GM11168 (cell line): ENCODE results near the gene SF3A2.

ENCODE experiments used
- in situ Hi-C: fragments of 300-500 bp; cut with MboI; formaldehyde crosslinking; loops from one replicate; pipeline ENCODE4 v1.12.0; 2022; ENCODE audit warnings: low sequenced_read_pairs; ENCODE audit not compliant: unreplicated experiment

Gene SF3A2

DNA sequence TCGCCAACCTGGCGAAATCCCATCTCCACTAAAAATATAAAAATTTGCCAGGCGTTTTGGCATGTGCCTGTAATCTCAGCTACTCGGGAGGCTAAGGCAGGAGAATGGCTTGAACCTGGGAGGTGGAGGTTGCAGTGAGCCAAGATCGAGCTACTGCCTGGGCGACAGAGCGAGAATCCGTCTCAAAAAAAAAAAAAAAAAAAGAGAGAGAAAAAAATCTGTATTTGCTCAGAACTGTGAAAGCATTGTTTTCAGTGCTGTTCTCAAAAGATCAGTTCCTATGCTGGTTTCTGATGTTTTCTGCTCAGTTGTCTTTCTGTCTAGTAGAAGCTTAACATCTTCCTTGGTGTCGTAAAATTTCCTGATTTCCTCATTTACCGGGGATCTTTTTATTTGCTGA is 2.5 kb downstream of the SF3A2 start:
- in situ Hi-C loops, result no loop called here

DNA sequence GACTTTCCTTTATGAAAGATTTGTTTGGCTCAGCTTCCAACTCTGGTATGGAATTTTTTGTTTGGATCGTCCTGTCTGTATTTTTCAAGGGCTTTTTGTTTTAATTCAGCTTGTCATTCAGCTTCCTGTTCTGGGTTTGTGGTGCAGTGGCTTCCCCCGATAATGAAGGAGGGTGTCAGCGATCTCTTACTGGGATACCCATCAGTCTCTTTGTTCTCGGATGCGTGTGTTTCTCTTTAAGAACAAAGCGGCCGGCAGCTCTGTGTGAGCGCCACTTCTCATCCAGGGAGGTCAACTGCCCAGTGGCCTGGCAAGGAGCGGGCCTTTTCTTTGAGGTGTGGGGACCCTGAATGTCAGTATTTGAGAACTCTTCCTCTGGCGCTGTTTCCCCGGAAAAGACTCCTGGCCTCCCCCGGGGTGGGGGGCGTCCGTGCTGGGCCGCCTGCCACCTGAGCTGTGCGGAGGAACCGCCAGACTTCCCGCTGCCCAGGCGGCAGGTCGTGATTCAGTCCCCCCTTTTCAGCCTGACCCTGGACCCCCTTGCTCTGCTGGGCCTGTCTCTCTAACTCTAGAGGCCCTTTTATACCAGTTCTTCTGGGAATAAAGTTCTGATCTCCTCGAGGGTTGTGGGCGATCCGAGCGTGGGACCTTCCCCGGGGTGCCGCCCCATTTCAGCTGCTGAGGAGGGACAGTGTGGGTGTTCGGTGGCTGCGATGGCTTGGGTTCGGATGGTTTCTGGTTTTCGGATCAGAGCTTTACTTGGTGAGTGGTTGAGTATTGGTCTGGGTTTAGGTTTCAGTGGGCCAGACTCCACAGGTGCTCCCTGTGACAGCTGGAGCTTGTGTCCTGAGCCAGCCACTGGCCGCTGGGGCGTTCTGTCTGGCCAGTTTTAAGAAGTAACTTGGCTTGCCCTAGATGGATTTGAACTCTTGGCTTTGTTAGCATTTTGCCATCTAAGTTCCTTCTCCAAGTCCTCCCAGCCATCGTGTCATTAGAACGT is 3.4 kb downstream of the SF3A2 start:
- in situ Hi-C loops, result no loop called here

DNA sequence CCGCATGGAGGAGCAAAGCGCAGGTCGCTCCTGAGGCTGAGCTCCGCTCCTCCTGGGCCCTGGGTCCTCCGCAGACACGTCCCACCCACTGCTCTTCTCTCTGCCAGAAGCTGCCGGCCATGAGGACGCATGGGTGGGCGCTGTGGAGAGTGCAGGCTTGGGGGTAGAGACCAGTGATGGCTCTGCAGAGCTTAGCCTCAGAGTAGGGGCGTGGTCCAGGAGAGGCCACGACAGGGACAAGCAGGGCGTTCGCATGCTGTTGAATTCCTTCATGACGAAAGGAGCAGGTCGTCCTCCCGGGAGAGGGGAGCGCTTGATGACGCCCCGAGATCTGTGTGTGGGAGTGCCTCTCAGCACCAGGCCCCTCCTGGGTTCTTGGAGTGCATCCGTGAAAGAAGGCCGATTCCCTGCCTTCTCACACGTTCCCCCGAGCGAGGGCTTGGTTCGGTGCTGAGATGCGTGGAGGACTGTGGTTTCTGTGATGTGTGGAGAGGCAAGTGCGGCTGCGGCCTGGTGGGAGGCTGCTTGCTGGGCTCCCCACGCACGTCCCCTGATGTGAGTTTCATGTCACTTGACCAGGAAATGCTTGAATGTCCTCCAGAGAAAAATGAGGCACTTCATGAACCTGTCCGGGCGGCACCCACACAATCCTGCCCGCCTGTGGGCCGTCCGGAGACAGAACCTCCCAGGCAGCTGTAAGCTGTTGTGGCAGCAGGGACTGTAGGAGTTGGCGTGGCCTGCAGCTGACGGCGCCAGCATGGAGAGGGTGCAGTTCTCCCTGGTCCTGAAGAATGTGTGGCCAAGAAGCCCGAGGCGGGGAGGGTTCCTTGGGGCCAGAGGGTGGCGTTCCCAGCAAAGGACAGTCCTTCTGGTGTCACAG is 4.5 kb downstream of the SF3A2 start:
- in situ Hi-C loops, result no loop called here

DNA sequence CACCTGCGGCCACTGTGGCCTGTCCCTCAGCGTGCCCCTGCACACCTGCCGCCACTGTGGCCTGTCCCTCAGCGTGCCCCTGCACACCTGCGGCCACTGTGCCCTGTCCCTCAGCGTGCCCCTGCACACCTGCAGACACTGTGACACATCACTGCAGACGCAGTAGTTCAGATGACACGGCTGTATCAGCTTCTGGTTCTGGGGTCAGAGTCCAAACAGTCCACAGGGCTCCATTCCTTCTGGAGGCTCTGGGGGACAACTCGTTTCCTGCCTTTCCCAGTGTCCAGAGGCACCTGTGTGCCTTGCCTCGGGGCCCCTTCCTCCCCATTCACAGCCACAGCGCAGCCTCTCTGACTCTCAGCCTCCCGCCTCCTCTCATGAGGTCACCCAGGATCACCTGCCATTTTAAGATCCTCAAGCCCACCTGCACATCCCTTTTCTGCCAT is 5.5 kb downstream of the SF3A2 start:
- in situ Hi-C loops, result no loop called here

DNA sequence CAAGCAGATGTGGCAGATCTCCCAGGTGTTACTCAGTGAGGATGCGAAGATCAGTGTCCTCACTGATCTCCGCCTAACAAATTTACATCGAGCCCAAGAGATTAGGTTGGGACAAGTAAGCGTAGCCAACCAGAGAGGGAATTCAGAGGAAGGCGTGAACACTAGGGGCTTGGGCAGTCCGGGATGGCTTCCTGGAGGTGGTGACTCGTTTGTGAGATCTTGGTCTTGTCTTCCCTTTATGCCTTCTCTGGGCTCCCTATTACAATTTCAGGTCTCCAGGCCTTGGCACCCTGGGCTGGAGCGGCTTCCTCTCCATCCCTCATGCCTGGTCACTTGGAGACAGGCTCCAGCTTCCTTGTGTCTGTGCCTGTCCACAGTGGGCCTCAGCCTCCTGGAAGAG is 6.2 kb downstream of the SF3A2 start:
- in situ Hi-C loops, result no loop called here

DNA sequence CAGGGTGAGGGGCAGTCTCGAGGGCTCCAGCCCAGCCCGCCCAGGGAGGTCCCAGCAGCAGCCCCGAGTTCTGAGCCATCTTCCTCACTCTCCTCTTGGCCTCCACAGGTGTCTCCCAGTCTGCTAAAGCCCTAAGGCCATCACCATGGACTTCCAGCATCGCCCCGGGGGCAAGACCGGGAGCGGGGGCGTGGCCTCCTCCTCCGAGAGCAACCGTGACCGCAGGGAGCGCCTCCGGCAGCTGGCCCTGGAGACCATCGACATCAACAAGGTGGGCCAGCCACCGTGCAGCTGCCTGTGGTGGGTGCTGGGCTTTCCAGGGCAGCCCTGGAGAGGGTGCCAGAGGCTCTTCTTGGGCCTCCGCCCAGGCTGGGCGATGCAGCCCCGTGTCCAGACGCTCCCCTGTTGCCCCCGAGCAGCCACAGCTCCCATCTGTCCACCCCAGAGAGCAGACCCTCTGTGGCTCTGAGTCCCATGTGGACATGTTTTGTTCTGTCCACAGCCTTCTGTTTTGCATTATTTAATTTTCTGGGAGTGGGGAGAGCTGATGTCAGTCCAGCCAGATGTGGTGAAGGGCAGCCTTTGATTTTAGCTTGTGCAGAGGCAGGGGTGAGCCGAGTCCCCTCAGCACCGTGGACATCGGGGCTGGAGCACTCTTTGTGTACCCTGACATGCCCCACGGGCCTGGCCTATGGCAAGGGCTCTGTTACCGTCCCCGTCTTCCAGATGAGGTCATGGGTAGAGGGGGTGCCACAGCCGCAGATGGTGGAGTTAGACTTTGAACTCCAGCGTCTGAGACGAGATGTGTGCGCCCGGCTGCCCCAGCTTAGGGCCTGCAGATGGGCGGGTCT is 6.9 kb downstream of the SF3A2 start:
- in situ Hi-C loops, result no loop called here

DNA sequence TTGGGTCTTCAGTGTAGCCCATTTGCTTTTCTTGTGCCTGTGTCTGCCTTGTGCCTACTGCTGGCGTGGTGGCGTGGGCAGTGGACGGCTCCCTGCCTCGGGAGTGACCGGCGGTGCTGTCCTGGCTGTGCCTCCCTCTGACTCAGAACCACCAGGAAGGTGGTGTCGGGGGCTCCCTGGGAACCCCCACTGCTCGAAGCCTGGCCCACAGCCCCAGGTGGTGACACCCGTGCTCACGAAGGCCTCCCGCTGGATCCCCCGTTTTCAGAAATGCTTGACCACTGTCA is 7.4 kb downstream of the SF3A2 start:
- in situ Hi-C loops, result no loop called here

DNA sequence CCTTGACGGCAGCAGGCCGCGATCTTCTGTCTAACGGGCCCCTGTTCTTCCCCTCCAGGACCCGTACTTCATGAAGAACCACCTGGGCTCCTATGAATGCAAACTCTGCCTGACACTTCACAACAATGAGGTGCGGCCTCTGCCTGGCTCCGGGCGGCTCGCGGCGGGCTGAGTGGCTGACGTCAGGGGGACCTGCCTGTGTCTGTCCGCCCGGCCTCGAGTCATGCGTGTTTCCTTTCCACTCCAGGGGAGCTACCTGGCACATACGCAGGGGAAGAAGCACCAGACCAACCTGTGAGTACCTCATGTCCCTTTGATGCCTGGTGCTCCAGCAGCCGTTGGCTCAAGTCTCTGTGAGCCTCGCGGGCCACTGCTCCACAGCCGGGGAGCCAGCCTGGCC is 7.9 kb downstream of the SF3A2 start:
- in situ Hi-C loops, result no loop called here

DNA sequence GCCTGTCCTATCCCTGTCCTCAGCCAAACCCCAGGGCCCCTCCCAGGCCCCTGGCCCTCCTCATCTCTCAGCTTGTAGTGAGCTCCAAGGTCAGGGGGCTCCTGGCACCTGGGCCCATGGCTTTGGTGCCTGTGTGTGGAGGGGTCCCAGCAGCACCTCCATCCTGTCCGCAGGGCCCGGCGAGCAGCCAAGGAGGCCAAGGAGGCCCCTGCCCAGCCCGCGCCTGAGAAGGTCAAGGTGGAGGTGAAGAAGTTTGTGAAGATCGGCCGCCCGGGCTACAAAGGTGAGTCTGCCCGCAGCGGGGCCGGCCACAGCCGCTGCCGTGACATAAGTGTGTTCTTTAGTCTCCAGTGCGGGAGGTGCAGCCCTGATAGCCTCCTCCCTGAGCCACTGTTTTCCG is 8.6 kb downstream of the SF3A2 start:
- in situ Hi-C loops, result no loop called here

DNA sequence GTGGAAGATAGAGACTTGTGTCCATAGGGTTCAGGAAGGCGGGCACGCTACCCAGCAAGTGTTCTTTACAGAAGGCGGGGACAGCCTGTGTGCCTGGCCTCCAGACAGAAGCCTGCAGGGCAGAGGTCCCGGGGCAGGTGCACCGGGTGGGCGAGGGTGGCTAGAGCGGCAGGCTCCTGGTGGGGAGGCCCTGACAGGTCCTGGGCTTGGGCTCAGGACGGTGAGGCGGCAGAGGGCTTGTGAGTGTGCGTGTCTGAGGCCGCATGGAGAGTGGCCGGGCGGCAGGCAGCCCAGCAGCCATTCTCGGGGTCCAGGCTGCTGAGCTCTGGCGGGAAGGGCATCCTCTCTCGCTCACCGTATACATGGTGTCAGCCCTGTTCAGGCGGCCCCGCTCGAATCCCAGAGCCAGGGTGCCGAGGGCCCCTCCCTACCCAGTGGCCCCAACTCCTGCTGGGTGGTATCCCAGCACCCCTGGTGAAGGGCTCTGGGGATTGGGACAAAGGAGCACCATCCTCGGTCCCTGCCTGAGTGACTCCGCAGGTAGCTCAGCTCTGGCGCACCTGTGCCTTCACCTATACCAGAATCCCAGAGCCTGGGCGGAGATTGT is 9.5 kb downstream of the SF3A2 start:
- in situ Hi-C loops, result no loop called here

DNA sequence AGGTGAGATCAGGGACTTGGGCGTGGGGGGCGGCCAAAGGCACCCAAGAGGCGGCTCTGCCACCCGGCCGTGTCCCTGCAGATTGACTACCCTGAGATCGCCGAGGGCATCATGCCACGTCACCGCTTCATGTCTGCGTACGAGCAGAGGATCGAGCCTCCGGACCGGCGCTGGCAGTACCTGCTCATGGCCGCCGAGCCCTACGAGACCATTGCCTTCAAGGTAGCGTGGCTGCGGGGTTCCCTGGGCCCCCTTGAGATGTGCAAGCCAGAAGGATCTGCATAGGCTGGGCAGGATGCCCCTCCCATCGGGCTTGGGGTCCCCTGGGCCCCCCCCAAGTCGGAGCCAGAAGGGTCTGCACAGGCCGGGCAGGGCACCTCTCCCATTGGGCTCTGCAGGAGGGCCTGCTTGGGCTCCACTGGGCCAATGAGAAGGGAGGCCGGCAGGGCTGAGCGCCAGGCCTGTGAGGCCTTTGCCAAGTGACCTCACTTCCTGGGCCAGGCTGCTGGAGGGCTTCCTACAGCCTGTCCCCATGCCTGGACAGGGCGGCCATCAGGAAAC is 10.3 kb downstream of the SF3A2 start:
- in situ Hi-C loops, result no loop called here

DNA sequence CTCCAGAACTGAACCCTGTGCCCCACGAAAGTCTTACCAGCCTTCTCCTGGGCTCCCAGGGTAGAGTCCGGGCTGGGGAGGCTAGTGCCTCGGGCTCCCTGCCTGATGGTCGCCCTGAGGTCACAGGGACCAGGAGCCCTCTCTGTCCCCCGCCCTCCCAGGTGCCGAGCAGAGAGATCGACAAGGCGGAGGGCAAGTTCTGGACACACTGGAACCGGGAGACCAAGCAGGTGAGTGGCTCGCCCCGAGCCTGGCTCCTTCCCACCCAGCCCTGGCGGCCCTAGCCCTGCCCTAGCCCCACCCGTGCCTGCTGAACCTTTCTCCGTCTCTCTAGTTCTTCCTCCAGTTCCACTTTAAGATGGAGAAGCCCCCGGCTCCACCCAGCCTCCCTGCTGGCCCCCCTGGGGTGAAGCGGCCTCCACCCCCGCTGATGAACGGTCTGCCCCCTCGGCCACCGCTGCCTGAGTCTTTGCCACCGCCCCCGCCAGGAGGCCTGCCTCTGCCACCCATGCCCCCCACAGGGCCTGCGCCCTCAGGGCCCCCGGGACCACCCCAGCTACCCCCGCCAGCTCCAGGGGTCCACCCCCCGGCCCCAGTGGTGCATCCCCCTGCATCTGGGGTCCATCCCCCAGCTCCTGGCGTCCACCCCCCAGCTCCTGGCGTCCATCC is 10.9 kb downstream of the SF3A2 start:
- in situ Hi-C loops, result no loop called here

DNA sequence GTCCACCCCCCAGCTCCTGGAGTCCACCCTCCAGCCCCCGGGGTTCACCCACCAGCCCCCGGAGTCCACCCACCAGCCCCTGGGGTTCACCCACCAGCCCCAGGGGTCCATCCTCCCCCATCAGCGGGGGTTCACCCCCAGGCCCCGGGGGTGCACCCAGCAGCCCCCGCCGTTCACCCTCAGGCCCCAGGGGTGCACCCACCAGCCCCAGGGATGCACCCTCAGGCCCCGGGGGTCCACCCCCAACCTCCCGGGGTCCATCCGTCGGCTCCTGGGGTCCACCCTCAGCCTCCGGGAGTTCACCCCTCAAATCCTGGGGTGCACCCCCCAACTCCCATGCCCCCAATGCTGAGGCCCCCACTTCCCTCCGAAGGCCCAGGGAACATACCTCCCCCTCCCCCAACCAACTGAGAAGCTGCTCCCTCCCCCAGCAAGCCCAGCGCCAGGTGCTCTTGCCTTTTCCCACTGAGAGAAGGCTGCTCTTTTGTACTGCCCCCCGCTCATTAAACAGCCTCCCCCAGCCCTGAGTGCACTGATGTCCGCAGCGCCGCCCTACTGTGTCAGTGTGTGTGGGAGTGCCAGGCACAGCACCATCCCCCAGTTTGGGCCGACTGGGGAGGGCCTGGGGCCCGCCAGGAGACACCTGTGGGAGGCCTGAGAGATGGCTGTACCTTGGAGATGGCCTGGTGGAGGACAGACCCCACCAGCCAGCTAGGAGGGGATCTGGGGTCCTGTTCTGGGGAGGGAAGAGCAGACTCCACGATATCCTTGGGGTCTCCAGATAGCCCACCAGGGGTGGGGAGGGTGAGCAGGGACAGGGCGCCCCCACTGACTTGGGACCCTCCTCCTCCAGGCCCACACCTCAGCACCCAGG is 11.7 kb downstream of the SF3A2 start:
- in situ Hi-C loops, result no loop called here

DNA sequence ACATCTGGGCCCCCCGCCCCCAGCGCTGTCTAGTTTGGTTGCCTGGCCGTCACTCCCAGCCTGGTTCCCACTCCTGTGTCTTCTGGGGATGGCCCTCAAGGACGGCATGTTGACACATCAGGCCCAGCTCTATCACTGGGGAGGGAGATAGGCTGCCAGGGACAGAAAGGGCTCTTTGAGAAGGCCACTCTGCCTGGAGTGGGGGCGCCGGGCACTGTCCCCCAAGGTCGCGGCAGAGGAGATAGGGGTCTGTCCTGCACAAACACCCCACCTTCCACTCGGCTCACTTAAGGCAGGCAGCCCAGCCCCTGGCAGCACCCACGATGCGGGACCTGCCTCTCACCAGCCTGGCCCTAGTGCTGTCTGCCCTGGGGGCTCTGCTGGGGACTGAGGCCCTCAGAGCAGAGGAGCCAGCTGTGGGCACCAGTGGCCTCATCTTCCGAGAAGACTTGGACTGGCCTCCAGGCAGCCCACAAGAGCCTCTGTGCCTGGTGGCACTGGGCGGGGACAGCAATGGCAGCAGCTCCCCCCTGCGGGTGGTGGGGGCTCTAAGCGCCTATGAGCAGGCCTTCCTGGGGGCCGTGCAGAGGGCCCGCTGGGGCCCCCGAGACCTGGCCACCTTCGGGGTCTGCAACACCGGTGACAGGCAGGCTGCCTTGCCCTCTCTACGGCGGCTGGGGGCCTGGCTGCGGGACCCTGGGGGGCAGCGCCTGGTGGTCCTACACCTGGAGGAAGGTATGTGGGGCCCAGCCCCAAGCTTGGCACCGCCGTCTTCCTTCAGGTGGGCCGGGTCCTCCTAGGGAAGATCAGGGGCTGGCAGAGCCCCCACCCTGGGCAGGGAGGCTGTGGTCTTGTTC is 12.6 kb downstream of the SF3A2 start, which contains the start of gene AMH:
AMH (plus strand) TSS at position 314 of the 857 bp plus-strand sequence; CDS start at position 324, 10 bp downstream.
- in situ Hi-C loops, result no loop called here

DNA sequence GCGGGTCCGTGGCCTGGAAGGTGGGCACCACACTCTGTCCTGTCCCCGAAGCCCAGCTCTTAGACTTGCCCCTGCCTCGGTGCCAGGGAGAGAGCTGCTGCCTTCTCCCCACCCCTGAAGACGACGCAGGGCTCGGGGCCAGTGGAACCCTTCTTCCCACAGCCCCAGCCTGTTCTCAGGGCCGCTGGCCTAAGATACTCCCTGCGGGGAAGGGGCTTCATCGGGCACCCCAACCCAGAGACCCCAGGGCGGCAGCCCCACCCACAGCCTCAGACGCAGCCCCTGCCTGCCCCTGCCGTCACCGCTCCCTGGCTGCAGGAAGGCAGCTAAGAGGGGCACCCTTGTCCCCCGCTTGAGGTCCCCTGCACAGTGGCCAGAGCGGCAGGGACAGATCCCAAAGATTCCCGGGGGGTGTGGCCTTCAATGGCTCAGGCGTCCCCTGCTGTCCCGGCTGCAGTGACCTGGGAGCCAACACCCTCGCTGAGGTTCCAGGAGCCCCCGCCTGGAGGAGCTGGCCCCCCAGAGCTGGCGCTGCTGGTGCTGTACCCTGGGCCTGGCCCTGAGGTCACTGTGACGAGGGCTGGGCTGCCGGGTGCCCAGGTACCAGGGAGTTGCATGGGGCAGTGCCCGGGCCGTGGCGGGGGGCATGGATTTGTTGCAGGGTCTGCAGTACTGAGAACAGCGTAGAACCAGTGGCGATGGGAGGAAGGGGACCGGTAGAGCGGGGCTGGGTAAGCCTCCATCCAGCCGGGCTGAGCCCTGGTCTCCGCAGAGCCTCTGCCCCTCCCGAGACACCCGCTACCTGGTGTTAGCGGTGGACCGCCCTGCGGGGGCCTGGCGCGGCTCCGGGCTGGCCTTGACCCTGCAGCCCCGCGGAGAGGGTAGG is 13.5 kb downstream of the SF3A2 start:
- in situ Hi-C loops, result no loop called here

DNA sequence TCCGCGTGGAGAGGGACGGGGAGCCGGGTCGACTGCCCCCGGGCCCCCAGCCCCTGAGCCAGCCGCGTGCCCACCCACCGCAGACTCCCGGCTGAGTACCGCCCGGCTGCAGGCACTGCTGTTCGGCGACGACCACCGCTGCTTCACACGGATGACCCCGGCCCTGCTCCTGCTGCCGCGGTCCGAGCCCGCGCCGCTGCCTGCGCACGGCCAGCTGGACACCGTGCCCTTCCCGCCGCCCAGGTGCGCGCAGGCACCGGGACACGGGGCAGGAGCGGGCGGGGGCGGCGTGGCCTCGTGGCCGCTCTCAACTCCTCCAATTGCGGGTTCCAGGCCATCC is 14.1 kb downstream of the SF3A2 start:
- in situ Hi-C loops, result no loop called here
